NCI-H1694 treated with DMSO at 0.1 percent for 48 hours (cell line): Measurements from ENCODE around the gene ACADS.
A peak's percentile ranks its signal among the peaks of the same experiment; 100 is the strongest.

Experiments used
- DNase-seq: peaks from one replicate; lab custom pipeline; 2025; lab: John Stamatoyannopoulos, UW

The ACADS gene

GRCh38 chr12:120700886-120701285 is 24.7 kb upstream of the ACADS start:
- no peak for DNase-seq

GRCh38 chr12:120702637-120703036 is 23.0 kb upstream of the ACADS start:
- no peak for DNase-seq

- no peak for DNase-seq
These were observed 22.2 kb upstream of the ACADS start for GRCh38 chr12:120703311-120703942.

GRCh38 chr12:120705618-120706017 is 20.0 kb upstream of the ACADS start:
- DNase-seq = no peak

GRCh38 chr12:120706029-120706428 is 19.6 kb upstream of the ACADS start:
- no peak for DNase-seq

- DNase-seq = no peak
These were observed 17.0 kb upstream of the ACADS start for GRCh38 chr12:120708651-120709050.

GRCh38 chr12:120710031-120710804 is 15.4 kb upstream of the ACADS start, which contains the start of gene UNC119B:
UNC119B (plus strand) TSS chr12:120710458; CDS start chr12:120710475, 17 bp downstream.
- DNase-seq = peak; percentile 23

- DNase-seq = no peak
These were observed 14.8 kb upstream of the ACADS start for GRCh38 chr12:120710805-120711296.

GRCh38 chr12:120711411-120711810 is 14.2 kb upstream of the ACADS start:
- no peak for DNase-seq

- DNase-seq = no peak
These were observed 13.0 kb upstream of the ACADS start for GRCh38 chr12:120712610-120713009.

GRCh38 chr12:120713861-120714482 is 11.7 kb upstream of the ACADS start:
- DNase-seq = peak; percentile 67

GRCh38 chr12:120718055-120718454 is 7.6 kb upstream of the ACADS start:
- no peak for DNase-seq

- no peak for DNase-seq
These were observed 6.6 kb upstream of the ACADS start for GRCh38 chr12:120719072-120719471.

- DNase-seq = no peak
These were observed 6.0 kb upstream of the ACADS start for GRCh38 chr12:120719496-120720233.

GRCh38 chr12:120720234-120720986 is 5.2 kb upstream of the ACADS start:
- no peak for DNase-seq

GRCh38 chr12:120720987-120721801 is 4.4 kb upstream of the ACADS start:
- no peak for DNase-seq

GRCh38 chr12:120721866-120722265 is 3.8 kb upstream of the ACADS start:
- no peak for DNase-seq

- no peak for DNase-seq
These were observed 2.8 kb upstream of the ACADS start for GRCh38 chr12:120722784-120723183.

GRCh38 chr12:120724720-120725119 is 906 bp upstream of the ACADS start:
- DNase-seq = no peak

- no peak for DNase-seq
These were observed 421 bp upstream of the ACADS start for GRCh38 chr12:120725151-120725658.

GRCh38 chr12:120726510-120726793 is 826 bp downstream of the ACADS start:
- no peak for DNase-seq
